Skin epidermis (tissue), 12 donors: ENCODE data around the gene CCDC127.

Experiments
- H3K27ac ChIP-seq, 21 experiments: fragments of 200-600 bp; sonication (generic) in 11 of 21; one replicate each; pipeline ENCODE4 v1.5.0; 2020; ENCODE audit warnings: mild to moderate bottlenecking in 3 of 21, inconsistent platforms in 2 of 21, moderate library complexity in 2 of 21
- H3K4me3 ChIP-seq, 7 experiments: fragments of 200-600 bp; sonication (generic) in 2 of 7; one replicate each; pipeline ENCODE4 v1.5.0; 2020; ENCODE audit warnings: inconsistent platforms in 2 of 7, mild to moderate bottlenecking in 2 of 7, moderate library complexity in 1 of 7

Gene CCDC127

GRCh38 chr5:162565-163337 is 55.2 kb downstream of the CCDC127 start:
- Histone ChIP-seq H3K27ac (no peak overlapping the region), H3K4me3 (no peak overlapping the region)

GRCh38 chr5:162190-162564 is 55.8 kb downstream of the CCDC127 start:
- Histone ChIP-seq H3K27ac (no peak overlapping the region), H3K4me3 (no peak overlapping the region)

GRCh38 chr5:161803-162110 is 56.2 kb downstream of the CCDC127 start:
- H3K27ac ChIP-seq = no peak overlapping the region
- no peak overlapping the region for H3K4me3 ChIP-seq

- H3K4me3 ChIP-seq = no peak overlapping the region
- no peak overlapping the region for H3K27ac ChIP-seq
These were observed 56.8 kb downstream of the CCDC127 start for GRCh38 chr5:160921-161802.

GRCh38 chr5:160173-160510 is 57.8 kb downstream of the CCDC127 start:
- Histone ChIP-seq H3K4me3 (no peak overlapping the region), H3K27ac (no peak overlapping the region)

GRCh38 chr5:159448-160172 is 58.3 kb downstream of the CCDC127 start:
- H3K27ac ChIP-seq = no peak overlapping the region

GRCh38 chr5:158807-159447 is 59.0 kb downstream of the CCDC127 start:
- H3K27ac ChIP-seq = no peak overlapping the region
- no peak overlapping the region for H3K4me3 ChIP-seq

More at GRCh38 chr5:159448-160172, 58.3 kb downstream of the CCDC127 start:
- no peak overlapping the region for H3K4me3 ChIP-seq

GRCh38 chr5:157801-158200 is 60.2 kb downstream of the CCDC127 start:
- Histone ChIP-seq H3K27ac (no peak overlapping the region), H3K4me3 (no peak overlapping the region)

GRCh38 chr5:157126-157715 is 60.7 kb downstream of the CCDC127 start:
- Histone ChIP-seq H3K4me3 (no peak overlapping the region), H3K27ac (no peak overlapping the region)

- Histone ChIP-seq H3K27ac (no peak overlapping the region), H3K4me3 (no peak overlapping the region)
These were observed 61.4 kb downstream of the CCDC127 start for GRCh38 chr5:156411-157072.

- Histone ChIP-seq H3K27ac (no peak overlapping the region), H3K4me3 (no peak overlapping the region)
These were observed 62.1 kb downstream of the CCDC127 start for GRCh38 chr5:155651-156410.

GRCh38 chr5:154826-155225 is 63.1 kb downstream of the CCDC127 start:
- Histone ChIP-seq H3K4me3 (no peak overlapping the region), H3K27ac (no peak overlapping the region)

- no peak overlapping the region for H3K4me3 ChIP-seq
- no peak overlapping the region for H3K27ac ChIP-seq
These were observed 63.7 kb downstream of the CCDC127 start for GRCh38 chr5:154236-154635.

GRCh38 chr5:153256-153655 is 64.7 kb downstream of the CCDC127 start:
- Histone ChIP-seq H3K27ac (no peak overlapping the region), H3K4me3 (no peak overlapping the region)

GRCh38 chr5:152077-152476 is 65.9 kb downstream of the CCDC127 start:
- Histone ChIP-seq H3K4me3 (no peak overlapping the region), H3K27ac (no peak overlapping the region)

- Histone ChIP-seq H3K4me3 (no peak overlapping the region), H3K27ac (no peak overlapping the region)
These were observed 67.2 kb downstream of the CCDC127 start for GRCh38 chr5:150746-151145.

GRCh38 chr5:149745-150485 is 68.0 kb downstream of the CCDC127 start:
- Histone ChIP-seq H3K4me3 (no peak overlapping the region), H3K27ac (no peak overlapping the region)

GRCh38 chr5:147751-148150 is 70.2 kb downstream of the CCDC127 start:
- Histone ChIP-seq H3K4me3 (no peak overlapping the region), H3K27ac (no peak overlapping the region)
